Psoas muscle (tissue), 8 donors: Measurements from ENCODE around the gene C11orf52. TPM values are rescaled to one million over a fixed set of nuclear protein-coding genes. Genes with fewer than 3 reads are reported as not detected.

ENCODE experiments used
- ATAC-seq, 4 donors: fragments of 200-7000 bp; cut with Tn5 transposase; one replicate each; pipeline ENCODE4 v1.9.1; 2020; ENCODE audit warnings: moderate library complexity in 3 of 4, mild to moderate bottlenecking in 2 of 4
- DNase-seq, 2 donors: peaks; one replicate each; pipeline ENCODE4 v3.0.0-alpha.2; 2020
- H3K27ac ChIP-seq: fragments of 200-600 bp; one replicate; pipeline ENCODE4 v1.8.0; 2022
- H3K27me3 ChIP-seq, 3 donors: fragments of 200-600 bp in 1 of 3; one replicate each; pipeline versions ENCODE4 v1.6.1 to v1.8.0; 2013 to 2022; ENCODE audit warnings: low read length in 2 of 3, mild to moderate bottlenecking in 2 of 3, moderate library complexity in 1 of 3; ENCODE audit not compliant: insufficient read depth in 3 of 3
- H3K36me3 ChIP-seq, 2 donors: fragments of 200-600 bp in 1 of 2; one replicate each; pipeline versions ENCODE4 v1.6.1 to v1.8.0; 2013 to 2022; ENCODE audit warnings: low read depth in 1 of 2, mild to moderate bottlenecking in 1 of 2, moderate library complexity in 1 of 2; ENCODE audit not compliant: insufficient read depth in 1 of 2
- H3K4me1 ChIP-seq: fragments of 200-600 bp; one replicate; pipeline ENCODE4 v1.8.0; 2022
- H3K4me3 ChIP-seq: fragments of 200-600 bp; one replicate; pipeline ENCODE4 v1.8.0; 2022; ENCODE audit warnings: mild to moderate bottlenecking
- H3K9me3 ChIP-seq: fragments of 200-600 bp; one replicate; pipeline ENCODE4 v1.8.0; 2022
- WGBS, 3 donors: extraction: QIAGEN DNeasy Blood & Tissue Kit; methylation state at CpG; one replicate each; pipeline versions ENCODE4 v1.1.6 to v1.1.7; 2013; 5-methylcytosine and 5-hydroxymethylcytosine counted together
- intact Hi-C, 2 donors: fragments of 100-400 bp; cut with DNase I; formaldehyde crosslinking; loops; one replicate each; pipeline versions ENCODE4 v1.11.0 to v1.14.2; 2022
- polyA plus RNA-seq, 3 donors: library from polyadenylated mRNA; stranded (reverse); fragments of 200-250 nt; gene quantifications; one replicate each; pipeline ENCODE4 v1.2.3, GENCODE V29; 2013
- total RNA-seq, 4 donors: library from RNA; stranded (reverse); fragmentation: NEBNext Ultra II Directional in 2 of 4; extraction: Animal tissue kit (Norgen Biotek cat#: 25700) in 2 of 4; gene quantifications; one replicate each; pipeline versions ENCODE4 v1.2.1 to v1.2.4, GENCODE V29; 2021 to 2023
- TF ChIP-seq, protein P1 (sequence below): fragments of 200-600 bp; IDR thresholded peaks from one replicate; pipeline ENCODE4 v1.8.0; 2022; ENCODE audit warnings: antibody characterized with exemption
- donor health status: healthy with polysubstance abuse.
- donor health status: DM: no; HTN: no; CAD: no; lungs with moderate emphysema.
- donor health status: Bipolar disorder and iron deficiency.
- donor health status: healthy.
- donor health status: DM: yes; HTN: yes; CAD: no.
- donor health status: DM: no; HTN: no; CAD: no.
- donor health status: DM: no; HTN: no; CAD: no.
- donor health status: DM: yes; HTN: yes; CAD: no.

C11orf52 gene
- total and polyA plus RNA-seq, 7 donors, result 1.0 to 24.5 (median 7.0) TPM

DNA sequence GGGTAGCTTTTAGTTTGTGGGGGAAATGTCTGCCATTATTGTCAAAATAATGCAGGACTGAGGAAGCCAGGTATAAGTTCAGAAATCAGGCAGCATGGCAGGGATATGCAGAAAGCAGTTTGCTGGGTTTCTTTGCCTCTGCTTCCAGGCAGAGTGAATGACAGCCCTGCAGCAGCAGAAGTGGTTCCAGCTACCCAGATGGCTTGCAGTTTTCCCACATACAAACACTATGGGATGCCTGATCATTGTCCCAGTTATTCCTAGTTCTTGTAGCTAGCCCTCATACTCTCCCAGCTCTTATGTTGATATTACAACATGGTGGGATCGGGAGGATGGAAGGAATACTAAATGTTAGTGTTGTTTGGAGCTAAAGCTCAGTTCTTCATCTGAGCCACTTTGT is 15.6 kb downstream of the C11orf52 start:
- Histone ChIP-seq H3K27me3 (no peaks in the 10 kb centered on the region), H3K27ac (no peak overlapping the region), H3K4me3 (no peak overlapping the region), H3K36me3 (no peaks in the 10 kb centered on the region), H3K9me3 (no peaks in the 10 kb centered on the region), H3K4me1 (peaks cover 32% of the 10 kb centered on the region)
- ATAC-seq (no peak), DNase-seq (no peak)
- intact Hi-C loops, result no loop called here
- TF ChIP-seq, protein P1, sequence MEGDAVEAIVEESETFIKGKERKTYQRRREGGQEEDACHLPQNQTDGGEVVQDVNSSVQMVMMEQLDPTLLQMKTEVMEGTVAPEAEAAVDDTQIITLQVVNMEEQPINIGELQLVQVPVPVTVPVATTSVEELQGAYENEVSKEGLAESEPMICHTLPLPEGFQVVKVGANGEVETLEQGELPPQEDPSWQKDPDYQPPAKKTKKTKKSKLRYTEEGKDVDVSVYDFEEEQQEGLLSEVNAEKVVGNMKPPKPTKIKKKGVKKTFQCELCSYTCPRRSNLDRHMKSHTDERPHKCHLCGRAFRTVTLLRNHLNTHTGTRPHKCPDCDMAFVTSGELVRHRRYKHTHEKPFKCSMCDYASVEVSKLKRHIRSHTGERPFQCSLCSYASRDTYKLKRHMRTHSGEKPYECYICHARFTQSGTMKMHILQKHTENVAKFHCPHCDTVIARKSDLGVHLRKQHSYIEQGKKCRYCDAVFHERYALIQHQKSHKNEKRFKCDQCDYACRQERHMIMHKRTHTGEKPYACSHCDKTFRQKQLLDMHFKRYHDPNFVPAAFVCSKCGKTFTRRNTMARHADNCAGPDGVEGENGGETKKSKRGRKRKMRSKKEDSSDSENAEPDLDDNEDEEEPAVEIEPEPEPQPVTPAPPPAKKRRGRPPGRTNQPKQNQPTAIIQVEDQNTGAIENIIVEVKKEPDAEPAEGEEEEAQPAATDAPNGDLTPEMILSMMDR, result no peak
- 96 to 97% (median 96%) methylated on average over 1 of the region's 1 CpG for WGBS, 3 donors

DNA sequence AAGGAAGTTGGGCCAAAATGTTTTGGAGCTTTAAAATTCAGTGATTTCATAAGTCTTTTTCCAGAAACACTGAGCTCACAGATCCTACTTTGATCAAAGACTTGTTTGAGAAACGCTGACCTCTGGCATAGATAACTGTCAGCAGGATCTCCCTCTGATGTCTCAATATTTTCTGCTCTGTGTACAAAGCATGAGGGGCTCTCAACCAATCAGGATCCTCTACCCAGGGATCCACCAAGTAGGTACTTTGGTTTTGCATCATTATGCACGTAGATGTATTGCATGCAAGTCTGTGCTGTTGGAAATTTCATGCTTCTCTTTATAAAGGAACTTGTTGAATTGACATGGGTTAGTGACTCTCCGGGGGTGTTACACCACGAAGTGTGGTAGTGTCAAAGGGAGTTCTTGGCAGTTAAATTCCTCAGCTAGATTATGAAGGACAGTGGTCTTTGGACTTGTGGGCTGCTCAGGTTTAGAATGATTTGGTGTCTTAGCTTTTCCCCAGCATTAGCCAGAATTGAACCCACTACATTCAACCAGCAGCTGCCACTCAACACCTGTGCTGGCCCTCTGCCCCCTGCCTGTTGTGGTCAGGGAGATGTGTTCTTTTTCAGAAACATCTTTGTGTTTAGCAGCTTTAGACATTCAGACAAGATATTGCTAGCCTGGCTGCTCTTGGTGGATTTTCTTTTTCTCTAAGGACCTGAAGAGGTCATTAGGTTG is 16.8 kb downstream of the C11orf52 start:
- WGBS, 3 donors, result 46 to 52% (median 49%) methylated on average over 4 of the region's 4 CpGs
- H3K27me3 ChIP-seq, result no peaks in the 10 kb centered on the region
- DNase-seq (no peak), ATAC-seq (peak in 1 of 4 donors; percentile 67)
- peak overlapping the region; percentile 86 for H3K4me3 ChIP-seq
- TF ChIP-seq, protein P1, result no peak
- H3K9me3 ChIP-seq, result no peaks in the 10 kb centered on the region
- peaks cover 43% of the 10 kb centered on the region for H3K4me1 ChIP-seq
- H3K36me3 ChIP-seq, result no peaks in the 10 kb centered on the region
- H3K27ac ChIP-seq, result peak overlapping the region; percentile 89
- intact Hi-C loops, result no loop called here

DNA sequence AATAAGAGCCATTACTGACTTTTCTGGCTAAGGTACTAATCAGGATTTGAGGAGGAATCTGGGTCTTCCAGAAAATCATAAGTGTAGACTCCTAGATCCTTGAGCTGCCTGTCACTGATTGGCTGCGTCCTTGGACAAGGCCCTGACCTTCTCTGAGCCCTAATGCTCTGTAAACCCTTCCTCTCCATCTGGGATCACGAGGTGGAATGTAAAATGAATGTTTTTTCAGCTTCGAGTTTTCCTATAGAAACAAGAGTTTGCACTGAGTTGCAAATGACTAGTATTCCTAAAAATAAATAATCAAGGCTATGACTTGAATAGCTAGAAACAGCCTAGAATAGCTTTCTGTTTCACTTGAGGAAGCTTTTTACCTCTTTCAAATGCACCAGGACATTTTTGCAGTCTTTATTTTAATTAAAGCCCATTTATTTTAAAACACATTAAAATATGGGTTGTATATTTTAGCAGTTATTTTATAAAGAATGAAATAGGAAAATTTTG is 17.4 kb downstream of the C11orf52 start:
- Histone ChIP-seq H3K9me3 (no peaks in the 10 kb centered on the region), H3K27me3 (no peaks in the 10 kb centered on the region), H3K27ac (peak overlapping the region; percentile 89), H3K4me3 (peak overlapping the region; percentile 86), H3K4me1 (peaks cover 48% of the 10 kb centered on the region), H3K36me3 (no peaks in the 10 kb centered on the region)
- DNase-seq (no peak), ATAC-seq (no peak)
- TF ChIP-seq, protein P1, result no peak
- intact Hi-C loops, result no loop called here
- 38 to 53% (median 42%) methylated on average over 3 of the region's 3 CpGs for WGBS, 3 donors

DNA sequence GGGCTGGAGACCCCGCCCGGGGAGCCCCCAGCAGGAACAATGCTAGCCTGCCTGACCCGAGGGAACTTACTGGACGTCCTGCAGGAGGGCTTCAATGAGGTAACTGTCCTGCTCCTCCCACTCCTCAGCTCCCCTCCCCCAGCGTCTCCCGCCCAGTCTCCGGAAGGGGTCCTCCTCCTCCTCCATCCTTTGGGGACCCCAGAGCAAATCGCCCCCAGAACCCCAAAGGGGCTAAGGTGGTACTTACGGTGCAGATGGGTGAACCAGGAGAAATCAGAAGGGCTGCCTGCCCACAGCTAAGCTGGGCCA is 18.7 kb downstream of the C11orf52 start:
- H3K4me3 ChIP-seq, result peak overlapping the region; percentile 86
- no peaks in the 10 kb centered on the region for H3K9me3 ChIP-seq
- ATAC-seq (no peak), DNase-seq (no peak)
- H3K36me3 ChIP-seq, result no peaks in the 10 kb centered on the region
- 3 to 17% (median 4%) methylated on average over 6 to 9 of the region's 9 CpGs for WGBS, 3 donors
- TF ChIP-seq, protein P1, result no peak
- intact Hi-C loops, result no loop called here
- no peaks in the 10 kb centered on the region for H3K27me3 ChIP-seq
- peak overlapping the region; percentile 89 for H3K27ac ChIP-seq
- peaks cover 51% of the 10 kb centered on the region for H3K4me1 ChIP-seq
